Esophagus mucosa (tissue), 1 donor: ENCODE measurements around the gene FHIT. TPM values are rescaled to one million over a fixed set of nuclear protein-coding genes. Genes with fewer than 3 reads are reported as not detected.

Experiments used
- ATAC-seq: fragments of 200-7000 bp; cut with Tn5 transposase; one replicate; pipeline ENCODE4 v1.9.1; 2020
- total RNA-seq: library from RNA; stranded (reverse); gene quantifications from one replicate; pipeline ENCODE4 v1.2.4, GENCODE V29; 2023
- donor health status: DM: yes; HTN: yes; CAD: no.

Gene FHIT
- total RNA-seq, 1 donor from 2014 or later = 10.5 TPM

DNA sequence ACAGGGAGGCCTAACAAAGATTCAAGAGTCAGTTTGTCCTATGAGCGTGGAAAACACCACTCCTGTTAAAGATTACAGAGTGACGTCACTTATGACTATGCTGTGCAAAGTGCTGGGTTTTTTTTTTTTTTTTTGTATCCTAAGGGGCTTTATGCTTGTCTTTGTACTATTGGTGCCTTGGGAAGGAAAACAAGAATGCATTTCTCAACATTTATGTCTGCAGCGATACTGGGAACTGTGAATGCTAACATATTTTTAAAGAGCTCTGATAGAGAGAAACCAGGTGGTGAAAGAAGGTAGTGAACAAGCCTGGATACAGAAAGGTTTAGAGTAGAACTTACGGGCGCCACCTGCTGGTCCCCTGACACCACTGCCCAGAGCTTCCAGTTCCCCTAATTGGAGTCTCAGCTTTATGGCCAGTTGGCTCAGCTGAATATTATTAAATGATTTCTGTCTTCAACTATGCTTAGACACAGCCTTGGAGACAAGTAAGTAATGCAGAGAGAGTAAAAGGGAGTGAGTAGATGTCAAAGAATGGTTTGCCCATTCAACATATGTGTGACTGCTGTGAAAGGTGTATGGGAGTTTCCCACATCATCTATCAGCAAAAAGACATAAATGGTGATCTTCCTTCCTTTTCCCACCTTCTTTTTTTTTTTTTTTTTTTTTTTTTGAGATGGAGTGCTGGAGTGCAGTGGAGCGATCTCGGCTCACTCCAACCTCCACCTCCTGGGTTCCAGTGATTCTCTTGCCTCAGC, 1393.5 kb downstream of the FHIT start:
- peak; percentile 94 for ATAC-seq

DNA sequence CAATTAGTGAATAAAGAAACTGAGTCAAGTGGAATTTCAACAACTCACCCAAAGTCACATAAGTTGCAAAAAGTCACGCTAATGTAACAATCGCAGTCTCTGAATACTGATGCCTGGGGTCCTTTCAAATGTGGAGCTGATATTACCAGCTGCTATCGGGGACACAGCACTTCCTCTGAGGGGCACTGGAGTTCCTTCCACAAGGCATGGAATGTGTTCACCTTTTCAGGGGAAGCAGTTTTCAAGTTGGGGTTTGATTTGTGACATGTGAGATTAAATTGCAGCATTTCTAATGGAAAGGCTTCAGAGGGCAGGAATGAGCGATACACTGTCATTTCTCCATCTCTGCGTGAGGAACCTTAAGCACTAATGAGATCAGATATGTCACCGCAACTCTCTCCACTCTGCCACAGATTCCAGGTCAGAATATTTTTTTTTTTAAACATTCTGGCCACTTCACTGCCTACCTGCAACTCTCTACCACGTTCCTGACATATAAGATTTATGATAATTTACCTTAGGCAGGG, 1394.3 kb downstream of the FHIT start:
- no peak for ATAC-seq

DNA sequence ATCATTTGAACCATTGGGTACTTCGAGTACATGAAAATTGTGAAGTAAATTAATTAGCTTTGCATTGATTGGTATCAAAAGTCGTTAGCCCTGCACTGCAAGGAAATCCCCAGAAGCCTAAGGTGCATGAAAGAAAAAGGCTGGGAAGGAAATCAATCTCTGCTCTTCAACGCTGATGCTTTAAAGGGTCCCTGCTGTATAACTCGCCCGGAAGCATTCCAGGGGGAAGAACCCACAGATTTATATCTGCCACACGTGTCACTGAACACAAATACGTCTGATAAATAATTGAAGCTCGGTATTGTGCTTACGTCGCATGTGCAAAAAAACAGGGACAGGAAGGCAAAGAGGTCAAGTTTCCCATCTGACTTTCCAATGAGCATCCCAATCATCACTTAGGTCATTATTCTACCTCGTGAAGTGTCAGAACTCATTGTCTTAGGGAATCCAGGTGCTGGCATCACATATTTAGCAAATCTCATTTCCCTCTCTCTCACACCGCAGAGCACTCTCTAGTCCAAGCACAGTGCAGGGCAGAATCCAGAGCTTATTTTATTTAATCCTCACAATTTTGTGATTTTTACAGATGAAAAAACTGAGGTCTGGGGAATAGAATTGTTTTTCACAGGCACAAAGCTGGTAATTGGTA, 1397.1 kb downstream of the FHIT start:
- ATAC-seq = no peak

- no peak for ATAC-seq
Observed at GRCh38 chr3:59850417-59850816, 1400.8 kb downstream of the FHIT start.

GRCh38 chr3:59845386-59845785, 1405.9 kb downstream of the FHIT start:
- no peak for ATAC-seq

GRCh38 chr3:59843821-59844220, 1407.4 kb downstream of the FHIT start:
- peak; percentile 56 for ATAC-seq

- ATAC-seq = no peak
Observed at GRCh38 chr3:59839810-59840515, 1411.3 kb downstream of the FHIT start.

DNA sequence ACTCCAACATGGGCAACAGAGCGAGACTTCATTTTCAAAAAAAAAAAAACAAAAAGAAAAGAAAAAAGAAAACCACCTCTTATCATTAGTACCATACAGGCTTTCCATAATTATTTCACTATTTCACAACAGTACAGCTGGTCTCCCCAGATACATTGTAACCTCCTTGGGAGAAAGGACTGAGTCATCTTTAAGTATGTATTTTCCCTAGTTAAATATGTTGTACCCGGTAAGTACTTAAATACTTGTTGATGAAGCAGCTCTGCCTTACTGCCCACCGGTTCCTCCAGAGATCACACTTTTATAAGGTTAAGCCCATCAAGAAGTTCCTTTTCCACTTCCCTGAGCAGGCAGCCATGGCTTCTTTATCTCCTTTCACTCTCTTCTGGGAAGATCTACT, 1412.0 kb downstream of the FHIT start:
- no peak for ATAC-seq

GRCh38 chr3:59836531-59836930, 1414.7 kb downstream of the FHIT start:
- no peak for ATAC-seq

GRCh38 chr3:59832702-59833101, 1418.5 kb downstream of the FHIT start:
- ATAC-seq = no peak

GRCh38 chr3:59832241-59832640, 1419.0 kb downstream of the FHIT start:
- no peak for ATAC-seq

DNA sequence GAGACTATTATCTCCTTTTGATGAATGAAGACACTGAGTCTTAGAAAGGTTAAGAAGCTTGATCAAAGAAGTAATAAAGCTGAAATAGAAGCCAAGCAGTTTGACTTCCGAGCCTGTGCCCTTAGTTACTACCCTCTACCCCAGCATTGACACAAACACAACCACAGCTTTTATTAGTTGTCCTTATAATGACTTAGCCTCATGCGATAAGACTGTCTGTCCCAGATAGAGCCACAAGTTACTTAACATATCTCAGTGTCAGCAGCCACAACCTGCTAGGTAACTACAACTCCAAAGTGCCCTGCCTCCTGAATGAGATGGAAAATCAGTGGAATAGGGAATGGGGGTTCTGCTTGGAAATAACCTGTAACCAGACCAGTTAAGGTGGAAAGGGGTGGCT, 1419.9 kb downstream of the FHIT start:
- no peak for ATAC-seq

- no peak for ATAC-seq
Observed at GRCh38 chr3:59829527-59829926, 1421.7 kb downstream of the FHIT start.

DNA sequence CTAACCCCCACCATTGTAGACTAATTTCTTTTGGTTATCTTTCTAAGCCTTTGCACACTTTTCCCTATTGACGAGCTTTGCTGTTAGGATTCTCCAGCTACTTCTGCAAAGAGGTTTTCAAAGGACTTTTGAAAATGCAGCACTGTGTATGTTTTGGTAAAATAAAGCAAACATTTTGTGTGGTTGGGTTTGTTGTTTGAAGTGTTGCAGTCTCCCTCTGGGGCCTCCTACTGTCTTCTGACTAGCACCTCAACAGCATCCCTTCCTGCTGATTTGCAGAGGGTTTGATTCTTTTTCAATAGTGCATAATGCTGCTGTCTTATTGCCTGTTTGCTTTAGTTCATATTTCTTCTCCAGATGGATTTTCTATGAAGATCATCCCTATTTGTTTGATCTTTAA, 1426.4 kb downstream of the FHIT start:
- ATAC-seq = no peak

GRCh38 chr3:59821274-59821673, 1430.0 kb downstream of the FHIT start:
- ATAC-seq = no peak

DNA sequence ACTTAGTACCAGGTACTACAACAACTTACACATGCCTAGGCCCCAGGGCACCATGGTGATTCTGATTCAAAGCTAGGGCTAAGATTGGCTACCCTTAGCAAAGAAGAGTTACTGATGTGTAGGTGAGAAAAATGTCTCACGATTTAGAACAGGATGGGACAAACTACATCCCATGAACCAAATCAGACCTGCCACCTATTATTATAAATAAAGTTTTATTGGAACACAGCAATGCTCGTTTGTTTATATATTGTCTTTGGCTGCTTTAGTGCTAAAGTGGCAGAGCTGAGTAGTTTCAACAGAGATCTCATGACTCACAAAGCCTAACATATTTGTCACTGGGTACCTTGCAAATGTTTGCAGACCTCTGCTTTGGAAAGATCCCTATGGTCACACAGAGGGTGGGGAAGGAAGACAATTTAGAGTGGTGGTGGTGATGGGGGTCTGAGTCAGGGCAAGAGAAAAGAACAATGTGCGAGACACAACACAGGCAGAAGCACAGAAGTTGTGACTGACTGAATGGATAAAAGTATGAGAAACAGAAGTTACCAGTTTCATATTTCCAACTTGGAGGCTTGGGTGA, 1430.8 kb downstream of the FHIT start:
- no peak for ATAC-seq

- no peak for ATAC-seq
Observed at GRCh38 chr3:59818919-59819300, 1432.3 kb downstream of the FHIT start.

DNA sequence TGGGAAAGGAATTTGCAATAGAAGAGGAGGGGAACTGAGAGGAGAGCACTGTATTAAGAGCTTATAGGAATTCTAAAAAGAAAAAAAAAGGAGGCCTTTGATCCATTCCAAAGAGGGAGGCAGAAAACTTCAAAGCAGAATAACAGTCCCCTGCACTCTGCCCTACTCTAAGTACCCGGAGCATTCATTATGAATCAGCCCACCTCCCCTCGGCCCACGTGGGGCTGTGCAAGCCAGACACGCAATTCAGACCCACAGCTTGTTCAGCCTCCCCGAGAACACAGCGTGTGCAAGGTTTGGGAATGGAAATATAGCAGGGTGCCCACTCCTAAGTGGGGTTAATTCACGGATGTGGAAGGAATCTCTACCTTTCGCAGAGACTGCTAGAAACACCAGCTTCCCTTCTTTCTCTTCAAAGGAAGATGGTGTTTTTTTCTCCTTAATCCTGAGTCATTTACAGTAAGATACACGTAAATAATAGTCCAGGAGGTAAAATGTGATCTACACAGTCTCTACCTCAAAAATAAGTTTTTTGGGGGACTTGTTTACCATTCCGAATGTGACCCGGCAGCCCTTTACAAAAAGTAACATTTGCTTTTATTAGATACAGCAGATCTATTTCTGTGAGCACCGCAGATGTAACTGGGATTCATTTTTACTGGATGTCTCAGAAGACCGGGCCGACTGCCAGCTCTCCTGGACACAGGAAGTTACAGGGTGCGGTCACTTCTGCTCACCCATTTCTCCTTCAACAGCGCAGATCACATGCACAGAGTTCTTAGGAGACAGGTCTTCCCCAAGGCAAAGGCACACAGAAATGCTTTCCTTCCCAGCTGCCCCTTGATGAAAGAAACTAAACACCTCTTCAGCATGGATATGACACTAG, 1433.0 kb downstream of the FHIT start:
- ATAC-seq = no peak

DNA sequence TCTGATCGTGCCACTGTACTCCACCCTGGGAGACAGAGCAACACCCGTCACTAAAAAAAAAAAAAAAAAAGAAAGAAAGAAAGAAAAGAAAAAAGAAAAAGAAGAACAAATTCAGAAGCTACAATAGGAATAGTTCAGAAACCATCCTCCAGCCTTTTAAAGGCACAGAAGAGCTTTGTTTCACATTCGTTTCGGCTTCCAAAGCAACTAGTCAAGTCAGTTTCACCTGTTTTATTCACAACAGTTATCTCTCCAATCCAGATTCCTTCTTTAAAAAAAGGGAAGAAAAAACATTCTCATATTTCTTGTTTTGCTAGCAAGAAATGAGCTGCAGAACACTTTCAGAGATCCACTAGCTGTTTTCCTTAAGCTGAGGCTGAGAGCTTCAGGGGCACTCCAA, 1433.7 kb downstream of the FHIT start:
- ATAC-seq = no peak

GRCh38 chr3:59816312-59816711, 1434.9 kb downstream of the FHIT start:
- ATAC-seq = no peak

GRCh38 chr3:59813148-59813538, 1438.1 kb downstream of the FHIT start:
- ATAC-seq = no peak
